Epidermal melanocyte (primary cell): ENCODE data around the gene C11orf87.

ENCODE experiments used
- DNase-seq: peaks from one replicate; pipeline ENCODE4 v3.0.0; 2011; ENCODE audit warnings: low spot score; ENCODE audit not compliant: insufficient read length

C11orf87 gene

GRCh38 chr11:109421981-109422869, at the start of gene C11orf87:
Gene C11orf87 (plus strand): TSS chr11:109422190. CDS start chr11:109423634, 1,444 bp downstream.
- no peak for DNase-seq

- no peak for DNase-seq
Observed at GRCh38 chr11:109374032-109374431, 48.0 kb upstream of the C11orf87 start.

DNA sequence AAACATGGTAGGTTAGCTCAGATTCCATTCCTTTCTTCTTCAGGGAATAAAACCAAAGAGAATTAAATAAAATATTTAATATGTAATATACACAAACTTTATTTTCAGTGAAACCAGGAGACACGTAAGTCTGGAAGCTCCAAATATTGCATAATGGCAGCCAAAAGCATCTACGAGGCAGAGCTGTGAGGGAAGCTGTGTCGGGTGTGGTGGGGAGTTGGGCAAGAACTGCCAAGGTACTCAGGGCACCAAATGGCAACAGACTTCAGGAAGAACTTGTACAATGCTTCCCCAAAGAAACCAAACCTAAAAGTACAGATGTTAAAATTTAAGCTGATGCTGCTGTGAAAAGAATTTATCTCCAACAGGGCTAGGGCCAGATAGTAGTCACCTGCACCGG, 47.5 kb upstream of the C11orf87 start:
- no peak for DNase-seq

DNA sequence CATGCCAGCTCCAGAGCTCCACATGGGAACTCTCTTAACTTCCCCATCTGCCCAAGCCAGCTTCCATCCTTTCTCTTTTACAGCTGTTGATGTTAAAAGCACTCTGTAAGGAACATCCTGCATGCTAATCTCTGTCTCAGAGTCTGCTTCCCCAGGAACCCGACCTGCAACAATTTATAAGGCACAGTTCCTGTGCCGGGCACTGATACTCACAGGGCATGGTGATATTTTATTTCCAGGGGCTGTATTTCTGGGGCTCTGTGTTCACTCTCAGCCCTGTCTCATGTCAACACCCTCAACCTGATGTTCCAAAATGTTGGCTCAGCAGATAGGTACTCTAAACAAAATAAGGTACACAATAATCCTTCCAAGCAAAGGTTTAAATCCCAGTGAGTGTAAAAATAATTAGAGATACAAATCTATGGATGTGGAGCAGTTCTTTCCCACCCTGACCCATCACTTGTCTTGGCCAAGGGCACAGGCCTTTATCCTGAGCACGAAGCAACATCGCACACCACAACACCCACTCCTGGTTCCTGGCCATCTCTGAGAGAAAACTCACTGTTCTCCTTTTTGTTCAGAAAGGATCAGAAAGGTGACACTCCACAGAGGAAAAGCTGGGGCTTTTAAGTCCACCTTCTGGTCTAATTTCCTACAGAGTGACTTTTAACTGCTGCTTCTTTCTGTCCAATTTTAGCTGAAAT, 44.8 kb upstream of the C11orf87 start:
- no peak for DNase-seq

- no peak for DNase-seq
Observed at GRCh38 chr11:109378034-109378433, 44.0 kb upstream of the C11orf87 start.

- no peak for DNase-seq
Observed at GRCh38 chr11:109383306-109383705, 38.7 kb upstream of the C11orf87 start.

GRCh38 chr11:109384873-109385272, 37.1 kb upstream of the C11orf87 start:
- no peak for DNase-seq

GRCh38 chr11:109388982-109389381, 33.0 kb upstream of the C11orf87 start:
- DNase-seq: no peak

DNA sequence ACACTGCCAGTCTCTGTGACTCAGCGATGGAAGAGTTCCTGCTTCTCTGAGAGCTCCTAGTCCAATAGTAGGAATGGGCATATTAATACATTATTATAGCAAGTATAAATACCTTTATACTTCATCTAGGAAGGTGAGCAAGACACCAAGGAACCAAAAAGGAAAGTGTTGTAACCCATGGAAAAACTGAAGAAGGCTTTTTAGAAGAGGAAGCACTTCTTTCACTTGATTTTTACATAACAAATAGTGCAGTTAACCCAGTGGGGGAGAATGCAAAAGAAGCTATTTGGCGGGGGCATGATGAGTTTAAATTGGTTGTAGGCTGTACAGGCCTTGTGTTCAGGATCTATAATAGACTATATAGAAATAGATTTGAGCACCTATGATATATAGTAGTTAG, 31.2 kb upstream of the C11orf87 start:
- DNase-seq: no peak

DNA sequence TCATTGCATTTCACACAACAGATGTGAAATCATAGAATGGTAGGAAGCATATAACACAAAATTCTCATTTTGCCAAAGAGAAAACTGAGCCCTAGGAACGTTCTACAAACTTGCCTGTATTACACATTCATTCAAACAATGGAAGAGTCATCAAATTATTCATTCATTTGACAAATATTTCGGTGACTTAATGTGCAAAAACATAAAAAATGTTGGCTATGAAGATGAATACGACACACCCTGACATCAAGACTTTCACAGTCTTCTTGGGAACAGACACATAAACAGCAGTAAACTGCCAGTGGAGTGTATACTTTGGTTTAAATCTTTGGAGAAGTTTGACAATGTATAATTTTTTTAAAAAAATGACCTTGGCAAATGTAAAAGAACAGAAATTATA, 20.4 kb upstream of the C11orf87 start:
- DNase-seq: no peak

- DNase-seq: no peak
Observed at GRCh38 chr11:109405671-109406070, 16.3 kb upstream of the C11orf87 start.

DNA sequence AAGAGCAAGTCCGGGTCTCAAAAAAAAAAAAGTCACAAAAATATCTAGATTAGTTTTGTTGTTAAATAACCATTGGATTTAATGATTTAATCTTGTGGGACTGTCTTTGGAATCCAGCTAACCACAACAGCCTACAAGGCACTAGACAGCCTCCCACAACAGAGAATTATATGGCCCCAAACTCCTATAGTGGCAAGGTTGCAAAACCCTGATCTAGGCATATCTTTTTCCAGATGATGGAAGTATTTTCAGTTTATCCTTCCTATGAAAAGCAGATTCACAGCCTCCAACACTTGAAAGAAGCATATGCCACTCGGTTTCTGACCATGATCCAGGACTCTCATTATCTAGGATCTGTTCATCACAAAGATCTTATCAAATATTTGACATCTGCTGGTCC, 5.4 kb upstream of the C11orf87 start:
- no peak for DNase-seq

- no peak for DNase-seq
Observed at GRCh38 chr11:109422870-109423465, 978 bp downstream of the C11orf87 start.

DNA sequence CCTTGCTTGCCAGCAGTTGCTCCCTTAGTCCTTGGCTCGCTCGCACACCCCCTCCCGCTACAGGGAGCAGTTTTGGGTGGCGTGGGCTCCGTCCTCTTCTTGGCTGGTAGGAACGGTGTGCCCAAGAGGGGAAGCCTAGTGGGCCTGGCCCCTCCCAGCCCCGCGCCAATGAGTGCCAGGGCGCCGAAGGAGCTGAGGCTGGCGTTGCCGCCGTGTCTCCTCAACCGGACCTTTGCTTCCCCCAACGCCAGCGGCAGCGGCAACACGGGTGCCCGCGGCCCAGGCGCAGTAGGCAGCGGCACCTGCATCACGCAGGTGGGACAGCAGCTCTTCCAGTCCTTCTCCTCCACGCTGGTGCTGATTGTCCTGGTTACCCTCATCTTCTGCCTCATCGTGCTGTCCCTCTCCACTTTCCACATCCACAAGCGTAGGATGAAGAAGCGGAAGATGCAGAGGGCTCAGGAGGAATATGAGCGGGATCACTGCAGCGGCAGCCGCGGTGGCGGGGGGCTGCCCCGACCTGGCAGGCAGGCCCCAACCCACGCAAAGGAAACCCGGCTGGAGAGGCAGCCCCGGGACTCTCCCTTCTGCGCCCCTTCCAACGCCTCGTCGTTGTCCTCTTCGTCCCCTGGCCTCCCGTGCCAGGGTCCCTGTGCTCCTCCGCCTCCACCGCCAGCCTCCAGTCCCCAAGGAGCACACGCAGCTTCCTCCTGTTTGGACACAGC, 1.6 kb downstream of the C11orf87 start:
- DNase-seq: no peak

GRCh38 chr11:109424901-109425300, 2.9 kb downstream of the C11orf87 start:
- DNase-seq: no peak

- no peak for DNase-seq
Observed at GRCh38 chr11:109425554-109425953, 3.6 kb downstream of the C11orf87 start.

- no peak for DNase-seq
Observed at GRCh38 chr11:109426442-109427240, 4.7 kb downstream of the C11orf87 start.

DNA sequence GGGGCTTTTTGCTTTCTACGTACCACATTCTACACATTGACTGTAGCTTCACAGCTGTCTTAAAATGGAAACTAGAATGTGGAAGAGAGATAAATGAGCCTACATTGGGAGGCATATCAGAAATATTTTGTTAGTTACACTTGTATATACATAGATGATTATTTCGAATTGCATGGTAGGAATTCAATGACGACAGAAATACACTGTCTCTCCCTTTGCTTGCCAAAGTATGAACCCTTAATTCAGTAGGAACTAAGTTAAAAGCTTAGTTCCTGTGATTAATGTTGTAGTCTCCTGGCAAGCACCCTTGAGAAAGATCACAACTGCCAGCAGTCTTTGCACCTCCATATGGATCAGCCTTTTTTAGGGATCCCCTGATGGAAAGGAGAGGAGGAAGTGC, 10.1 kb downstream of the C11orf87 start:
- no peak for DNase-seq

DNA sequence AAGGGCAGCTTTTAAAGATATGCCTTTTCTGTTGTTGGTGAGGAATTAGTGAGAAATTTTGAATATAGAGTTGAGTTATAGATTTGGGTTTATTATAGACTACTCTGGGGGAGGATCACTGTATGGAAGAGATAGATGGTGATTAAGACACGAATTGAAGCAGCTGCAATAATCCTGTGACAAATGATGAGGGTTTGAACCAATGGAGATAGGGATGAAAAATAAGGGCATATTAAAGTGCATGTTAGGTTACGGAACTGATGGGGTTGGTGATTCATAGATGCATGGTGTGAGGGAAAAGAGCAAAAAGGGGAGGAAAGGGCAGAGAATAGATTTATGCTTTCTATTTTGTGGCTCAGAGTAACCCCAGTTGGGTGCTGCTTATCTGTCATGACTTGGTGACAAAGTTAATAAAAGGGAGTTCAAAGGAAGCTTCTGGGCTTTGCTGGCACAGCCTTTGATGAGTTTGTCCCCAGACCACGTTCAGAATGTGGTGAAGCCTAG, 11.8 kb downstream of the C11orf87 start:
- DNase-seq: no peak

GRCh38 chr11:109435121-109435742, 13.2 kb downstream of the C11orf87 start:
- DNase-seq: no peak
